ENCODE results near the gene SPDYE6.

- TF ChIP-seq CTCF (IDR thresholded peaks at IDR 0.05), result no peak
- no peak for TF ChIP-seq POLR2AphosphoS5 (IDR thresholded peaks at IDR 0.05)
These were observed 36.1 kb upstream of the SPDYE6 start for GRCh38 chr7:102392330-102392729.

Data from breast epithelium (tissue), 3 donors.